K562 (cell line): ENCODE results near the gene C16orf90. TPM values are rescaled to one million over a fixed set of nuclear protein-coding genes. Genes with fewer than 3 reads are reported as not detected.

Experiments
- ATAC-seq: fragments of 200-7000 bp; cut with Tn5 transposase; 3 replicates; pipeline ENCODE4 v1.9.1; 2020; ENCODE audit warnings: moderate library complexity
- BruUV-seq: library from RNA; stranded (reverse); fragments of 400-500 nt; replicated peaks from 2 replicates; lab custom pipeline; 2021; lab: Mats Ljungman, UMichigan
- CTCF ChIA-PET: fragments of 300-600 bp; formaldehyde crosslinking; extraction: SDS; loops from one replicate; lab custom pipeline; 2021; ENCODE audit warnings: low intra/inter-chr PET ratio; lab: Yijun Ruan, JAX
- POLR2A ChIA-PET: fragments of 300-600, 350-650 bp; sonication (Branson Sonifier 250); formaldehyde crosslinking; extraction: SDS; loops from one replicate; lab custom pipeline; 2021; ENCODE audit warnings: antibody characterized with exemption, inconsistent platforms; lab: Yijun Ruan, JAX
- DNase-seq, 4 experiments: peaks; one replicate each; pipeline versions ENCODE4 v3.0.0 to v3.0.0-alpha.2; 2011 to 2018; ENCODE audit warnings: low spot score in 3 of 4, mixed read lengths in 3 of 4; ENCODE audit errors: extremely low read depth in 1 of 4
- FAIRE-seq: peaks from 2 replicates; lab custom pipeline; 2011; peaks lifted over from hg19 to GRCh38; lab: Jason Lieb, UNC
- H2AFZ ChIP-seq: 2 replicates; pipeline ENCODE4 v1.6.0; 2011; ENCODE audit warnings: low read depth, low read length, control low read depth, inconsistent platforms
- H3K27ac ChIP-seq: fragments of 200-600 bp; 3 replicates; pipeline ENCODE4 v1.8.0; 2011; ENCODE audit warnings: low read depth, mild to moderate bottlenecking, control low read depth, inconsistent platforms, low read length, moderate library complexity, mixed read lengths; ENCODE audit errors: extremely low read depth
- H3K27me3 ChIP-seq, 2 experiments: fragments of 300-600 bp in 1 of 2; 2 replicates in 1 of 2; 3 replicates in 1 of 2; pipeline versions ENCODE4 v1.6.0 to v1.8.0; 2011; ENCODE audit warnings: inconsistent platforms in 2 of 2, low read length in 2 of 2, mild to moderate bottlenecking in 1 of 2, mixed read lengths in 1 of 2, moderate library complexity in 1 of 2; ENCODE audit not compliant: control insufficient read depth in 2 of 2, insufficient read depth in 2 of 2
- H3K36me3 ChIP-seq: fragments of 300-600 bp; 3 replicates; pipeline ENCODE4 v1.8.0; 2011; ENCODE audit warnings: mild to moderate bottlenecking, low read length, inconsistent platforms; ENCODE audit not compliant: control insufficient read depth, insufficient read depth
- H3K4me1 ChIP-seq, 2 experiments: fragments of 200-600 bp in 1 of 2; replicated peaks in 1 of 2; 2 replicates in 1 of 2; 3 replicates in 1 of 2; pipeline versions ENCODE4 v1.5.1 to v1.8.0; 2011; ENCODE audit warnings: inconsistent platforms in 2 of 2, low read length in 2 of 2, mild to moderate bottlenecking in 1 of 2, mixed read lengths in 1 of 2, moderate library complexity in 1 of 2; ENCODE audit not compliant: control insufficient read depth in 2 of 2, insufficient read depth in 2 of 2
- H3K4me2 ChIP-seq: 2 replicates; pipeline ENCODE4 v1.6.1; 2011; ENCODE audit warnings: low read length, control low read depth, inconsistent platforms, mixed read lengths; ENCODE audit not compliant: insufficient read depth
- H3K4me3 ChIP-seq: fragments of 200-600 bp; sonication (generic), shearing (Covaris generic); 2 replicates; pipeline ENCODE4 v1.5.1; 2016; ENCODE audit warnings: control low read depth, inconsistent platforms
- H3K79me2 ChIP-seq: fragments of 200-600 bp; 3 replicates; pipeline ENCODE4 v1.8.0; 2011; ENCODE audit warnings: low read length, inconsistent platforms; ENCODE audit not compliant: control insufficient read depth, insufficient read depth
- H3K9ac ChIP-seq, 2 experiments: 2 replicates each; pipeline versions ENCODE4 v1.6.0 to v1.6.1; 2011; ENCODE audit warnings: low read depth in 2 of 2, low read length in 2 of 2, control low read depth in 1 of 2, inconsistent platforms in 1 of 2, mild to moderate bottlenecking in 1 of 2, mixed read lengths in 1 of 2; ENCODE audit not compliant: insufficient read depth in 1 of 2
- H3K9me1 ChIP-seq: one replicate; pipeline ENCODE4 v1.6.0; 2011; ENCODE audit warnings: inconsistent platforms, mild to moderate bottlenecking, low read length, moderate library complexity; ENCODE audit not compliant: control insufficient read depth, insufficient read depth
- H3K9me3 ChIP-seq: replicated peaks from 2 replicates; pipeline ENCODE4 v1.5.1; 2011; ENCODE audit warnings: low read depth, low read length, inconsistent platforms; ENCODE audit not compliant: control insufficient read depth, insufficient read depth
- H4K20me1 ChIP-seq: replicated peaks from 2 replicates; pipeline ENCODE4 v1.6.1; 2011; ENCODE audit warnings: low read length, inconsistent platforms, mixed read lengths; ENCODE audit not compliant: control insufficient read depth, insufficient read depth
- CBFB ChIP-seq: sonication (generic); formaldehyde crosslinking; IDR thresholded peaks from 2 replicates; pipeline ENCODE4 v1.4.0; 2020; ENCODE audit warnings: mild to moderate bottlenecking, missing genetic modification reagents
- CBX1 ChIP-seq: sonication (generic); IDR thresholded peaks from 2 replicates; pipeline ENCODE4 v1.6.1; 2016; ENCODE audit warnings: antibody characterized with exemption, low read depth, mild to moderate bottlenecking
- FIP1L1 ChIP-seq: fragments of 200-400 bp; formaldehyde crosslinking; IDR thresholded peaks from 2 replicates; pipeline ENCODE4 v1.6.1; 2018; ENCODE audit warnings: mild to moderate bottlenecking, low read depth, low read length; ENCODE audit not compliant: poor library complexity, severe bottlenecking
- MAFK ChIP-seq: IDR thresholded peaks from 2 replicates; pipeline ENCODE4 v1.6.1; 2011; ENCODE audit warnings: low read length, improper control_type of control experiment
- NCOA2 ChIP-seq, 2 experiments: fragments of 450-650 bp; IDR thresholded peaks; 2 replicates each; pipeline ENCODE4 v1.6.1; 2018; ENCODE audit warnings: mild to moderate bottlenecking in 2 of 2, moderate library complexity in 1 of 2; ENCODE audit not compliant: partially characterized antibody in 2 of 2
- SRSF1 ChIP-seq: fragments of 200-400 bp; formaldehyde crosslinking; IDR thresholded peaks from 2 replicates; pipeline ENCODE4 v1.6.1; 2017; ENCODE audit warnings: mild to moderate bottlenecking, low read depth, low read length, moderate library complexity
- ZNF583 ChIP-seq: fragments of 250-450 bp; sonication (Bioruptor Pico); IDR thresholded peaks from 2 replicates; pipeline ENCODE4 v1.4.0; 2020
- WGBS: fragments of 100-300 bp; shearing (Covaris generic); methylation state at CpG from one replicate; pipeline ENCODE4 v1.1.6; 2016; ENCODE audit warnings: low coverage, mixed read lengths; ENCODE audit not compliant: insufficient coverage; ENCODE audit errors: missing lambda C conversion rate; 5-methylcytosine and 5-hydroxymethylcytosine counted together
- in situ Hi-C: fragments of 300-500 bp; cut with MboI; formaldehyde crosslinking; loops from 4 replicates; pipeline ENCODE4 v1.15.0; 2018; ENCODE audit warnings: inconsistent platforms, mixed read lengths
- intact Hi-C: fragments of 100-400 bp; cut with micrococcal nuclease; formaldehyde crosslinking; loops from 2 replicates; pipeline ENCODE4 v1.14.2; 2022
- polyA plus RNA-seq, 8 experiments: library from polyadenylated mRNA; depleted of rRNA in 4 of 8; stranded (reverse) in 5 of 8; unstranded in 3 of 8; fragments of >200 nt; fragmentation: Nextera tagmentation in 2 of 8; fragmentation: Illumina TruSeq in 1 of 8; extraction: Ambion mirVana in 2 of 8; extraction: Trizol in 1 of 8; gene quantifications; 2 replicates each; pipeline versions ENCODE4 v1.2.1 to v1.2.3, GENCODE V29; 2011 to 2014; ENCODE audit warnings: inconsistent platforms in 1 of 8, missing spikeins in 1 of 8
- total RNA-seq, 7 experiments: library from RNA; depleted of rRNA in 6 of 7; stranded (reverse); fragments of >200 nt in 6 of 7; fragmentation: Illumina TruSeq in 2 of 7; extraction: Trizol in 2 of 7; gene quantifications; 2 replicates each; pipeline versions ENCODE4 v1.2.1 to v1.2.3, GENCODE V29; 2011 to 2021; ENCODE audit warnings: low replicate concordance in 1 of 7

C16orf90 gene
- total and polyA plus RNA-seq, 9 of the 15 experiments (the other 6 are each of a cell fraction or from before 2014, with no cell fraction given): not detected

DNA sequence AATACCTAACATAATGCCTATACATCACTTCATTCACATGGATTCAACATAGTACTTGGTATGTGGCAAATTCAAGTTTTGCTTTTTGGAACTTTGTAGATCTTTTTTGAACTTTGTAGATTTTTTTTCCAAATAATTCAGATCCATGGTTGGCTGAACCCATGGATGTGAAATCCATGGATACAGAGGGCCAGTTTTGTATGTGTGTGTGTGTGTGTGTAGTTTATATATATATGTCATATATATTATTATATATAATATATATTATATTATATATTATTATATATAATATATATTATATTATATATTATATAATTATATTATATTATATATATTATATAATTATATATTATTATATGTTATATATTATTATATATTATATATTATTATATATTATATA is 33.9 kb upstream of the C16orf90 start:
- ATAC-seq (no peak), DNase-seq (no peak), FAIRE-seq (no peak)
- Histone ChIP-seq H3K9me3 (no peaks in the 10 kb centered on the region), H2AFZ (no peak overlapping the region), H3K4me3 (no peak overlapping the region), H4K20me1 (no peaks in the 10 kb centered on the region), H3K9ac (no peak overlapping the region), H3K4me1 (no peaks in the 10 kb centered on the region), H3K27me3 (no peaks in the 10 kb centered on the region), H3K79me2 (no peaks in the 10 kb centered on the region), H3K27ac (no peak overlapping the region), H3K36me3 (no peaks in the 10 kb centered on the region), H3K9me1 (peaks cover 3% of the 10 kb centered on the region), H3K4me2 (no peak overlapping the region)
- TF ChIP-seq NCOA2 (IDR thresholded peaks at IDR 0.05; ENCODE audit: partially characterized antibody in 2 of 2): peak in 1 of 2 experiments; percentile 62
- no peak for TF ChIP-seq CBFB (CRISPR knock-in tag)
- BruUV-seq: no TSS peak
- CTCF ChIA-PET: no interaction called here
- POLR2A ChIA-PET: no interaction called here
- in situ Hi-C loops (no loop called here), intact Hi-C loops (loop anchor here (5.0 kb wide), 1 partner anchor 118 kb away; no protein-coding TSS in a partner anchor)

DNA sequence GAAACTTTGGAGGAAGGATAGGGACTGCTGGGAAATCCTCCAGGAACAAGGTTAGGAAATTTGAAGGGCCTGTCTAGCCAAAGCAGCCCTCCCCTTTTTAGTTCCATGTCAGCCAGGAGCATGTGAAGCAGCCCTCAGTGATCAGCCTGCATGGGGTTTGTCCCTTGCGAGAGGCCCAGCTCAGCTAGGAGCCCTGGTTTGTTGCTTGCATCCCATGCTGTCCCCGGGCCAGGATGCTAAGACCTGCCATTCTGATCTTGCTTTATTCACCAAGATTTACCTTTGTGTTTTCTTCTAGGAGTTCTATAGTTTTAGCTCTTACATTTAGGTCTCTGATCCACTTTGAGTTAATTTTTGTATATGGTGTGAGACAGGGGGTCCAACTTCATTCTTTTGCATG is 33.1 kb upstream of the C16orf90 start:
- FAIRE-seq (no peak), DNase-seq (no peak), ATAC-seq (no peak)
- H3K9me3 ChIP-seq: no peaks in the 10 kb centered on the region
- TF ChIP-seq MAFK (no peak), FIP1L1 (no peak), ZNF583 (peak; percentile 88; the same call in 1 of the 2 replicates), CBX1 (no peak), SRSF1 (no peak)
- intact Hi-C loops: loop anchor here (5.0 kb wide), 1 partner anchor 119 kb away; no protein-coding TSS in a partner anchor
- H3K4me3 ChIP-seq: no peak overlapping the region
- 57% methylated on average over 2 of the region's 2 CpGs for WGBS
- no peaks in the 10 kb centered on the region for H4K20me1 ChIP-seq
- no peak overlapping the region for H3K27ac ChIP-seq
- CTCF ChIA-PET: no interaction called here
- H3K79me2 ChIP-seq: no peaks in the 10 kb centered on the region
- no TSS peak for BruUV-seq
- no peaks in the 10 kb centered on the region for H3K27me3 ChIP-seq
- no peak overlapping the region for H3K4me2 ChIP-seq
- POLR2A ChIA-PET: no interaction called here
- H3K4me1 ChIP-seq: no peaks in the 10 kb centered on the region
- in situ Hi-C loops: no loop called here
- H3K9me1 ChIP-seq: peaks cover 3% of the 10 kb centered on the region
- peaks cover under 1% of the 10 kb centered on the region; the same call in 1 of the 3 replicates for H3K36me3 ChIP-seq
- H3K9ac ChIP-seq: no peak overlapping the region
- H2AFZ ChIP-seq: no peak overlapping the region
